Choroid plexus epithelial cell (primary cell): ENCODE data around the gene TLDC2.
A peak's percentile ranks its signal among the peaks of the same experiment; 100 is the strongest.
"Not testable (repeated sequence)": the region's sequence is repeated elsewhere in the genome, so short reads cannot be mapped to it uniquely, and the experiment has no call there.

Experiments used
- DNase-seq: peaks from one replicate; pipeline ENCODE4 v3.0.0-alpha.2; 2010; ENCODE audit warnings: low read depth
- H3K4me3 ChIP-seq: 2 replicates; pipeline ENCODE4 v1.5.1; 2011; ENCODE audit warnings: low read depth, mild to moderate bottlenecking, control low read depth, low read length, moderate library complexity
- TF ChIP-seq, protein P1 (sequence below): conservative IDR thresholded peaks from 2 replicates; pipeline ENCODE4 v1.5.1; 2011; ENCODE audit warnings: low read depth, mild to moderate bottlenecking, control low read depth, inconsistent platforms, low read length, moderate library complexity

TLDC2 gene

DNA sequence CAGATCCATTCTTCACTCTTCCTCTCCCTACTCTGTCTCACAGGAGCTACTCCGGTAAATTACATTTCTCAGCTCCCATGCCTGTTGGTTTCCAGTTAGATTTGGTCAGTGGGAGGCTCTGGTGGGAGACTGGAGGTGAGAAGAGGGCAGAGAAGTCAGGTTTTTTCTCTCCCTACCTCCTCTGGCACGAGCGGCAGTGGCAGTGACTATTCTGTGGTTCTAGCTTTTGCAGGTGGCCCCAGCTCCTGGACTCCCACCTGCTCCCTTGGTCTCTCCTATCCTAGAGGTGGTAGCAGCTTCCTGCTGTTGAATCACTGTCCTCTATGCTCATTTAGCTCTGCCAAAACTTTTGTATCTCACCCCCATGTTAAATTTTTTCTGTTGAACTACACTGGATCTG, 17.9 kb downstream of the TLDC2 start:
- DNase-seq = no peak
- no peak overlapping the region for H3K4me3 ChIP-seq
- TF ChIP-seq, protein P1, sequence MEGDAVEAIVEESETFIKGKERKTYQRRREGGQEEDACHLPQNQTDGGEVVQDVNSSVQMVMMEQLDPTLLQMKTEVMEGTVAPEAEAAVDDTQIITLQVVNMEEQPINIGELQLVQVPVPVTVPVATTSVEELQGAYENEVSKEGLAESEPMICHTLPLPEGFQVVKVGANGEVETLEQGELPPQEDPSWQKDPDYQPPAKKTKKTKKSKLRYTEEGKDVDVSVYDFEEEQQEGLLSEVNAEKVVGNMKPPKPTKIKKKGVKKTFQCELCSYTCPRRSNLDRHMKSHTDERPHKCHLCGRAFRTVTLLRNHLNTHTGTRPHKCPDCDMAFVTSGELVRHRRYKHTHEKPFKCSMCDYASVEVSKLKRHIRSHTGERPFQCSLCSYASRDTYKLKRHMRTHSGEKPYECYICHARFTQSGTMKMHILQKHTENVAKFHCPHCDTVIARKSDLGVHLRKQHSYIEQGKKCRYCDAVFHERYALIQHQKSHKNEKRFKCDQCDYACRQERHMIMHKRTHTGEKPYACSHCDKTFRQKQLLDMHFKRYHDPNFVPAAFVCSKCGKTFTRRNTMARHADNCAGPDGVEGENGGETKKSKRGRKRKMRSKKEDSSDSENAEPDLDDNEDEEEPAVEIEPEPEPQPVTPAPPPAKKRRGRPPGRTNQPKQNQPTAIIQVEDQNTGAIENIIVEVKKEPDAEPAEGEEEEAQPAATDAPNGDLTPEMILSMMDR = no peak

DNA sequence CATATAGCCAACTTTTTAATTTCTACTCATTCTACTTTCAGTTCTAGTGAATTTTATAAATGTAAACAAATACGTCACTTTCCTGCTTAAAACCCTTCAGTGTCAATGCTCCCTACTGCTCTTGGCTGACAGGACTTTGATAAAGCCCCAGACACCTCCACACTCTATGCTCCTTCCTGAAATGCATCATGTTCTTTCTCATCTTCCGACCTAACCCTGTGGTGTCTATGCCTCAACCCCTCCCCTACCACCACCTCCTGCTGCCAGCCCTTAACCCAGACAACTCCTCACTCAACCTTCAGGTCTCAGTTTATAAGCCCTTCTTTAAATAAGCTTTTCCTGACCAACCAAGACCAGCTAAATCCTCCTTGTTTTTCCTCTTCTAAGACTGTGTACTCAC, 19.1 kb downstream of the TLDC2 start:
- DNase-seq = no peak
- TF ChIP-seq, protein P1 = no peak
- no peak overlapping the region for H3K4me3 ChIP-seq

DNA sequence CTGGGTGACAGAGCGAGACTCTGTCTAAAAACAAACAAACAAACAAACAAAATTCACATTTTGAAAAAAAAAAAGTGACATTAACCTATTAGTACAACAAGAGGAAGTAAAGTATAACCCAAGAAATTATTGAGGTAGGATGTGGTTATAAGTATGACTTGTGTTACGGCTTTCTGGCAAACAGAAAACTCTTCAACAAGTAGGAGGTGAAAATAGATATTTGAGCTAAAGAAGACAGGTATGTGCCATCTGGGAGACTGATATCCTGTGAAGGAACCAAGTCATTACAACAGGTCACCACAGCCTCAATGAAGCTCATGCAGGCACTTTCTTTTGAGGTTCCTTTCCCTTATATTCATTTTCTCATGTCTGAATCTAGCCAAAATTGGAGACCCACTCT, 28.8 kb downstream of the TLDC2 start:
- DNase-seq = no peak

DNA sequence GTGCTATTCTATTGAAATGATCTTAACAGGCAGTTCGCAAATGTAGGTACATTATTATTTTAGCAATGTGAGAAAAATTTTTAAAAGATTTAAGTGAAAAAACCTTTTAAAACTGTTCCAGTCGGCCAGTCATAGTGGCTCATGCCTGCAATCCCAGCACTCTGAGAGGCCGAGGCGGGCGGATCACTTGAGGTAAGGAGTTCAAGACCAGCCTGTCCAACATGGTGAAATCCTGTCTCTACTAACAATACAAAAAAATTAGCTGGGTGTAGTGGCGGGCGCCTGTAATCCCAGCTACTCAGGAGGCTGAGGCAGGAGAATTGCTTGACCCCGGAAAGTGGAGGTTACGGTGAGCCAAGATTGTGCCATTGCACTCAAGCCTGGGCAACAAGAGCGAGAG, 29.6 kb downstream of the TLDC2 start:
- DNase-seq, H3K4me3 ChIP-seq: not testable (repeated sequence)

More for the DNA sequence above, 28.8 kb downstream of the TLDC2 start:
- TF ChIP-seq, protein P1 = no peak
- no peak overlapping the region for H3K4me3 ChIP-seq

DNA sequence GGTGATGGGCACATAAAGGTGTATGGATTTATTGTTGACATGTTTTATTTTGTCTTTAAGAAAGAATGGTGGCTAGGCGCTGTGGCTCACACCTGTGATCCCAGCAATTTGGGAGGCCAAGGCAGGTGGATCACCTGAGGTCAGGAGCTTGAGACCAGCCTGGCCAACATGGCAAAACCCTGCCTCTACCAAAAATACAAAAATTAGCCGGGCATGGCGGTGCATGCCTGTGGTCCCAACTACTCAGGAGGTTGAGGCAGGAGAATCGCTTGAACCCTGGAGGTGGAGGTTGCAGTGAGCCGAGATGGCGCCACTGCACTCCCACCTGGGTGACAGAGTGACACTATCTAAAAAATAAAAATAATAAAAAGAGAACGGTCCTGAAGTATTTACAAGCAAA, 30.1 kb downstream of the TLDC2 start:
- H3K4me3 ChIP-seq, DNase-seq: not testable (repeated sequence)

DNA sequence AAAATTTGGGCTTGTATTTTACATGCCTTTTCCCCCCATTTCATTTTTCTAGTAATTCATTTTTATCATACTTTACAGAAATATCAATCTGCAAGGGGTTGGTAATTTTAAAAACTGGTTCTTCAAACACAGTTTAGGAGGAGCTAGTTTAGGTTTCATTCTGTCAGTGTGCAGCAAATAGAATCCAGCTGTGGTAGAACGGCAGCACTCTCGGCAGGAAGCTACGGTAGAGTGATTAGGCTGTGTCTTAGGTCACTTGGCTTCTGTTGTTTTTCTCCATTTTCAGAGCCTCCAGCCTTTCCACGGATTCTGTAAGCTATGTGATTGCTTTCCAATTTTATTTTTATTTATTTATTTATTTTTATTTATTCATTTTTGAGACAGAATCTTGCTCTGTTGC, 32.7 kb downstream of the TLDC2 start:
- no peak overlapping the region for H3K4me3 ChIP-seq
- TF ChIP-seq, protein P1 = no peak
- DNase-seq = peak; percentile 49

DNA sequence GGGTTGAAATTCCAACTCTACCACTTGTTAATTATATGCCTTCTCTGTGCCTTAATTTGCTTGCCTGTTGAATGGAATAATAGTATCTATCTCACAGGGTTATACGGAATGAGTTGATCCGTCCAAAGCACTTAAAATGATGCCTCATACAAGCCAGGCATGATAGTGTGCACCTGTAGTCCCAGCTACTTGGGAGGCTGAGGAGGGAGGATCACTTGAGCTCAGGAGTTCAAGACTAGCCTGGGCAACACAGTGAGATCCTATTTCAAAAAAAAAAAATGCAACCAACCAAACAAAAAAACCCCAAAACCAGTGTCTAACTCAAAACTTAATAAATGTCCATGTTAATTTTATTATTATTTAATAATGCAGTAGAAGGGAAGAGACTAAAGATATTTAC, 40.3 kb downstream of the TLDC2 start:
- TF ChIP-seq, protein P1 = no peak
- DNase-seq = no peak
- no peak overlapping the region for H3K4me3 ChIP-seq

DNA sequence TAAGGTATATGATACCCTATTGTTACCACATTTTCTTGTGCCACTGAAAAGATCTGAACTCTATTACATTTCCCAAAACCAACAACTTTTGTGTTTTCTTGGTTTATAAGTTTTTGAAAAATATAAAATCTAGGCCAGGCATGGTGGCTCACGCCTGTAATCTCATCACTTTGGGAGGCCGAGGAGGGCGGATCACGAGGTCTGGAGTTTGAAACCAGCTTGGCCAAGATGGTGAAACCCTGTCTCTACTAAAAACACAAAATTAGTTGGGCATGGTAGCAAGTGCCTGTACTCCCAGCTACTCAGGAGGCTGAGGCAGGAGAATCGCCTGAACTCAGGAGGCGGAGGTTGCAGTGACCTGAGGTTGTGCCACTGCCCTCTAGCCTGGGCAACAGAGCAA, 41.3 kb downstream of the TLDC2 start:
- DNase-seq = no peak
- no peak overlapping the region for H3K4me3 ChIP-seq
- TF ChIP-seq, protein P1 = no peak
